Smooth muscle cell of the umbilical artery (primary cell): Measurements from ENCODE around the gene RAD18. TPM values are rescaled to one million over a fixed set of nuclear protein-coding genes. Genes with fewer than 3 reads are reported as not detected.

Experiments
- total RNA-seq: library from RNA; depleted of rRNA; stranded (reverse); fragments of >200 nt; gene quantifications from 2 replicates; pipeline ENCODE4 v1.2.3, GENCODE V29; 2014

Gene RAD18, protein sequence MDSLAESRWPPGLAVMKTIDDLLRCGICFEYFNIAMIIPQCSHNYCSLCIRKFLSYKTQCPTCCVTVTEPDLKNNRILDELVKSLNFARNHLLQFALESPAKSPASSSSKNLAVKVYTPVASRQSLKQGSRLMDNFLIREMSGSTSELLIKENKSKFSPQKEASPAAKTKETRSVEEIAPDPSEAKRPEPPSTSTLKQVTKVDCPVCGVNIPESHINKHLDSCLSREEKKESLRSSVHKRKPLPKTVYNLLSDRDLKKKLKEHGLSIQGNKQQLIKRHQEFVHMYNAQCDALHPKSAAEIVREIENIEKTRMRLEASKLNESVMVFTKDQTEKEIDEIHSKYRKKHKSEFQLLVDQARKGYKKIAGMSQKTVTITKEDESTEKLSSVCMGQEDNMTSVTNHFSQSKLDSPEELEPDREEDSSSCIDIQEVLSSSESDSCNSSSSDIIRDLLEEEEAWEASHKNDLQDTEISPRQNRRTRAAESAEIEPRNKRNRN
- total RNA-seq: 6.8 and 20.9 TPM in 2 replicates

DNA sequence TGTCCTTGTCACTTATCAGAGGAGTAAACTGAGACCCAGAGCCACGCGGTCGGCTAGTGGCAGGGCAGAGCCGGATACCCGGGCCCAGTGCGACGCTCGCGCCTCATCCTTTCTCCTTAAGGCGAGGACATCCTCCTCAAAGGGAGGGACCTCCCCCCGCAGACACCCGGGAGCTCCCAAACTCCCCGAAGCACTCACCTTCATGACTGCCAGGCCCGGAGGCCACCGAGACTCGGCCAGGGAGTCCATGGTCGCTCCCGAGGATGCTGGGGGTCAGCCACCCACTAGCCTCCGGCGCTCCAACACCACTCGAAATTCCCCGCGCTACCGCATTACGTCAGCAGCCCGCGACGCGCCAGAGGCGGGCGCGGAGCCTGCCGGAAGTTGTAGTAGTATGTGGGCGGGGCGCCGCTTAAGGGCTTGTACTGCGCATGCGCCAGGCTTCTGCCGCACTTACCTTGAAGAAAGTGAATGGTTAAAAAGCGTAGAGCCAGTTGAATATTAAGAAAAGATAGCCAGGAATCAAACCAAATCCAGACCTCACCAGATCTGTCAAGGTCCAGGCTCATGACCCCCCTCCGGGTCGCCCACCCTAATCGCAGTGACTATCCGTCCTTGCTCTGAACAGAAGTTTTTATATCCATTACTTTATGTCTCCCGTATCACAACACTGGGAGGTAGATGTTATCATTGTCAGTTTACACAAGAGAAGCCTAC, at the start of gene RAD18:
RAD18 (minus strand) TSS at position 336 of the 717 bp plus-strand sequence; CDS start at position 249, 87 bp downstream.

Other genes with a start within 250 kb of the RAD18 start
- gene CAV3, start 229.7 kb downstream of the RAD18 start, total RNA-seq: not detected in 2 replicates
- gene OXTR, start 193.9 kb downstream of the RAD18 start, total RNA-seq: 3.9 and 31.7 TPM in 2 replicates